ENCODE data around the gene MAST4. TPM values are rescaled to one million over a fixed set of nuclear protein-coding genes. Genes with fewer than 3 reads are reported as not detected.

The MAST4 gene
- total RNA-seq, 1 donor from 2014 or later, result 55.2 TPM

GRCh38 chr5:67152400-67152799 is 556.2 kb downstream of the MAST4 start:
- Histone ChIP-seq H3K27me3 (no peaks in the 10 kb centered on the region), H3K4me1 (no peaks in the 10 kb centered on the region), H3K9me3 (no peaks in the 10 kb centered on the region), H3K36me3 (peaks cover 21 to 51% of the 10 kb centered on the region in 2 donors), H3K4me3 (no peak overlapping the region), H3K27ac (no peak overlapping the region)
- intact Hi-C loops (cut with DNase I), result no loop called here
- no peak for TF ChIP-seq CTCF (IDR thresholded peaks at IDR 0.05)
- no peak for DNase-seq (ENCODE audit: low spot score in 2 of 2)

- TF ChIP-seq CTCF (IDR thresholded peaks at IDR 0.05), result no peak
- H3K9me3 ChIP-seq, result no peaks in the 10 kb centered on the region
- H3K27me3 ChIP-seq, result no peaks in the 10 kb centered on the region
- H3K27ac ChIP-seq, result no peak overlapping the region
- intact Hi-C loops (cut with DNase I), result no loop called here
- DNase-seq (ENCODE audit: low spot score in 2 of 2), result no peak
- peaks cover 23 to 51% of the 10 kb centered on the region in 2 donors for H3K36me3 ChIP-seq
- H3K4me3 ChIP-seq, result no peak overlapping the region
- no peaks in the 10 kb centered on the region for H3K4me1 ChIP-seq
These were observed 557.1 kb downstream of the MAST4 start for GRCh38 chr5:67153292-67153691.

GRCh38 chr5:67154556-67155206 is 558.5 kb downstream of the MAST4 start:
- DNase-seq (ENCODE audit: low spot score in 2 of 2), result no peak
- Histone ChIP-seq H3K4me3 (no peak overlapping the region), H3K4me1 (no peaks in the 10 kb centered on the region), H3K27me3 (no peaks in the 10 kb centered on the region), H3K9me3 (no peaks in the 10 kb centered on the region), H3K27ac (no peak overlapping the region), H3K36me3 (peaks cover 23 to 47% of the 10 kb centered on the region in 2 donors)
- intact Hi-C loops (cut with DNase I), result loop anchor here (5.0 kb wide), 1 partner anchor 342 kb away; no protein-coding TSS in a partner anchor
- no peak for TF ChIP-seq CTCF (IDR thresholded peaks at IDR 0.05)

GRCh38 chr5:67156976-67157583 is 560.9 kb downstream of the MAST4 start:
- TF ChIP-seq CTCF (IDR thresholded peaks at IDR 0.05), result peak; percentile 62 to 81 (median 74)
- Histone ChIP-seq H3K27ac (no peak overlapping the region), H3K4me1 (peaks cover 0 to 5% of the 10 kb centered on the region in 2 donors), H3K36me3 (peaks cover 14 to 34% of the 10 kb centered on the region in 2 donors), H3K27me3 (no peaks in the 10 kb centered on the region), H3K9me3 (no peaks in the 10 kb centered on the region), H3K4me3 (no peak overlapping the region)
- no peak for DNase-seq (ENCODE audit: low spot score in 2 of 2)
- intact Hi-C loops (cut with DNase I), result loop anchor here (1.0 to 5.0 kb wide), 2 partner anchors 52 to 345 kb away; no protein-coding TSS in a partner anchor

GRCh38 chr5:67160272-67160671 is 564.1 kb downstream of the MAST4 start:
- Histone ChIP-seq H3K36me3 (peaks cover 23 to 30% of the 10 kb centered on the region in 2 donors), H3K4me3 (no peak overlapping the region), H3K4me1 (peaks cover 0 to 5% of the 10 kb centered on the region in 2 donors), H3K9me3 (no peaks in the 10 kb centered on the region), H3K27ac (peak overlapping the region; percentile 22 to 61), H3K27me3 (no peaks in the 10 kb centered on the region)
- intact Hi-C loops (cut with DNase I), result no loop called here
- no peak for DNase-seq (ENCODE audit: low spot score in 2 of 2)
- no peak for TF ChIP-seq CTCF (IDR thresholded peaks at IDR 0.05)
